ENCODE data around the gene FFAR2. TPM values are rescaled to one million over a fixed set of nuclear protein-coding genes. Genes with fewer than 3 reads are reported as not detected.

The FFAR2 gene
- total RNA-seq, 4 donors from 2014 or later: 0.21 TPM; not detected in 2

DNA sequence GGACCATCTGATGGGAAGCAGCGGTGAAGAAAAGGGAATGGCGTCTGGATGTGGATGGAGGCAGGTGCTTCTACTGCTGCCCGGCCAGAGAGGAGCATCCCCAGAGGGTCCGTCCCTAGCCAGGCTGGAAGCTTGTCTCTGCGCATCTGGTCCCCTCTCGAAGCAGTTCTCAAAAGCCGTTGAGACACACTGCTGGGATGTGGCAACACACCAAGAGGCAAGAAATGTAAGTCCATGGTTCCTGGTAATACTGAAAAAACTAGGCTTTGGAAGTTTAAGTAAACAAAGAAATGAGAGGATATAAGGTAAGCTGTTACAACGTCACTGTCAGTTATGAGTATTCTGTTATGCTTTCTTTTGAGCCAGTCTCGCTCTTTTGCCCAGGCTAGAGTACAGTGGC is 15.1 kb upstream of the FFAR2 start:
- intact Hi-C loops (cut with DNase I; ENCODE audit: low total_unique reads): no loop called here
- Histone ChIP-seq H3K4me3 (no peak overlapping the region), H3K9me3 (no peaks in the 10 kb centered on the region), H3K4me1 (peaks cover 0 to 3% of the 10 kb centered on the region in 2 donors), H3K36me3 (no peaks in the 10 kb centered on the region), H3K27ac (no peak overlapping the region), H3K27me3 (no peaks in the 10 kb centered on the region)
- DNase-seq: no peak
- TF ChIP-seq, protein P1, sequence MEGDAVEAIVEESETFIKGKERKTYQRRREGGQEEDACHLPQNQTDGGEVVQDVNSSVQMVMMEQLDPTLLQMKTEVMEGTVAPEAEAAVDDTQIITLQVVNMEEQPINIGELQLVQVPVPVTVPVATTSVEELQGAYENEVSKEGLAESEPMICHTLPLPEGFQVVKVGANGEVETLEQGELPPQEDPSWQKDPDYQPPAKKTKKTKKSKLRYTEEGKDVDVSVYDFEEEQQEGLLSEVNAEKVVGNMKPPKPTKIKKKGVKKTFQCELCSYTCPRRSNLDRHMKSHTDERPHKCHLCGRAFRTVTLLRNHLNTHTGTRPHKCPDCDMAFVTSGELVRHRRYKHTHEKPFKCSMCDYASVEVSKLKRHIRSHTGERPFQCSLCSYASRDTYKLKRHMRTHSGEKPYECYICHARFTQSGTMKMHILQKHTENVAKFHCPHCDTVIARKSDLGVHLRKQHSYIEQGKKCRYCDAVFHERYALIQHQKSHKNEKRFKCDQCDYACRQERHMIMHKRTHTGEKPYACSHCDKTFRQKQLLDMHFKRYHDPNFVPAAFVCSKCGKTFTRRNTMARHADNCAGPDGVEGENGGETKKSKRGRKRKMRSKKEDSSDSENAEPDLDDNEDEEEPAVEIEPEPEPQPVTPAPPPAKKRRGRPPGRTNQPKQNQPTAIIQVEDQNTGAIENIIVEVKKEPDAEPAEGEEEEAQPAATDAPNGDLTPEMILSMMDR (IDR thresholded peaks at IDR 0.05): no peak
- TF ChIP-seq POLR2A (IDR thresholded peaks at IDR 0.05): no peak

DNA sequence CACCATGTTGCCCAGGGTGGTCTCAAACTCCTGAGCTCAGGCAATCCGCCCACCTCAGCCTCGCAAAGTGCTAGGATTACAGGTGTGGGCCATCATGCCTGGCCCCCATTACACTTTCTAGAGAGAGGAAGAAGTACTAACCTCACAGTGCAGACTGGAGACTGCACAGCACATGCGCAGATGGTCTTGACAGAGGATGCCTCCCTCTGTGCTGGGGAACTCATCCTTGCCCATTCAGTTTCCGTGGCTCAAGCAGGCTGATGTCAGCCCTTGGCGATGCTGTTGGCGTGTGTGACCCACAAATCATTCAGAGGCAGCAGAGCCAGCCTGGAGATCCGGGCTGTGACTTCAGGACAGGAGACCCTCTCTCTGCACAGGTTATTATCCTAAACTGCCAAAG is 14.6 kb upstream of the FFAR2 start:
- intact Hi-C loops (cut with DNase I; ENCODE audit: low total_unique reads): no loop called here
- peaks cover 0 to 3% of the 10 kb centered on the region in 2 donors for H3K4me1 ChIP-seq
- no peaks in the 10 kb centered on the region for H3K27me3 ChIP-seq
- H3K36me3 ChIP-seq: no peaks in the 10 kb centered on the region
- DNase-seq: no peak
- H3K27ac ChIP-seq: no peak overlapping the region
- H3K9me3 ChIP-seq: no peaks in the 10 kb centered on the region
- no peak overlapping the region for H3K4me3 ChIP-seq
- no peak for TF ChIP-seq POLR2A (IDR thresholded peaks at IDR 0.05)
- TF ChIP-seq, protein P1 (IDR thresholded peaks at IDR 0.05): no peak

DNA sequence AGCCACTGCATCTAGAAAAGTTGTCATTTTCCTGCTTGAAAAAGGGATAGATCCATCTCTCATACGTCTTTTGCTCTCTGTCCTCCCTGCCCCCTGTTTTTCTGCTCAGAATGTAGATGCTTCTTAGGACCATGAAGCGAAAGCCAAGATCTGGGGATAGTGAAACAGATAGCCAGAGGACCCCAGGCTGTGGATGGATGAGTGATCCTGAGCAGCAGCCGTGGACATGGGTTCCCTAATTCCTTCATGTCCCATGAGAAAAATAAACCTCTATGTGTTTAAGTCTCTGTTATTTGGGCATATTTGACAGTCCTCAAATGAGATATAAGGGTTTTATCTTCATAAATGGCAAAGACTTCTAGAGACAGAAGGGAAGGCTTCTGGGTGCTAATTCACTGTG is 12.2 kb upstream of the FFAR2 start:
- H3K36me3 ChIP-seq: no peaks in the 10 kb centered on the region
- H3K9me3 ChIP-seq: no peaks in the 10 kb centered on the region
- H3K27me3 ChIP-seq: no peaks in the 10 kb centered on the region
- TF ChIP-seq POLR2A (IDR thresholded peaks at IDR 0.05): no peak
- TF ChIP-seq, protein P1 (IDR thresholded peaks at IDR 0.05): no peak
- DNase-seq: no peak
- intact Hi-C loops (cut with DNase I; ENCODE audit: low total_unique reads): no loop called here
- H3K4me1 ChIP-seq: peaks cover 0 to 3% of the 10 kb centered on the region in 2 donors
- H3K27ac ChIP-seq: no peak overlapping the region
- H3K4me3 ChIP-seq: no peak overlapping the region

DNA sequence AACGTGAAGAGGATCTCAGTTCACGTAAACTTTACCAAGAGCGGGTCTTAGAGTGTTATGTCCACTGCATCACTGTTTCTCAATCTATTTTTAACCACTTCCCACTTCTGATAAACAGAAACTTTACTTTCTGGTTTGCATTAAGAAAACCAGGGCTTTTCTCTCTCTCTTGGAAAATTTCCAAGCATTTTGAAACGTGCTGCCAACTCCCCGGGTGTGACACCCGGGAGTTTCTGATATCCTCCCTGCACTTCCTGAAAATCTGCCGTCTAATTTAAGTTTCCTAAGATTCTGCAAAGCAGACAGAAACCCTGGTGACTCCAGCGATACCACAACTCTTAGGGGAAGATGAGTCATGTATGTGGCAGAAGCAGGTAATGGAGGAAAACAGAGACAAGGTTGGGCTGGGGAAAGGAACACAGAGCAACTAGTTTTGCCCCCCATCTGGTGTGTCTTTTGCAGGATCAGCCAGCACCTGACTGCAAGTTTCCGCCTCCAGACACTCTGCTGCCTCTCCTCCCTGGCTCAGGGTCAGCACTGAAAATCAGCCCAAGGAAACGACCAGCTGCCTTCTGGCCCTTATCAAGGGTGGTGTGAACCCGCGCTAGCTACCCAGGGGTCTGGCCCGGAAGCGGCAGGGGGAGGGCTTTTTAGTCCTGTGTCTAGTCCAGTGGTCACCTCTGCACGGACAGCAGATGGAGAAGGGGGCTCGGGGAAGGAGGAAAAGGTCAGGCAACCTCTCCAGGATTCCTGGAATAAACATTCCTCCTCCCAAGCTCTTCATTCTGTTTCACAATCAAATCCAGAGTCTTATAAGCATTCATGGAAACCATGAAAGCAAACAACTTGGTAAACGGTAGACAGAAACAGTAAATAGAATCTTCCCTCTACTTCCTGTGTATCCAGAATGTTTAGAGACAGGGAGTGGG is 11.3 kb upstream of the FFAR2 start:
- H3K27ac ChIP-seq: peak overlapping the region; percentile 26 to 55

More for the DNA sequence above, 11.3 kb upstream of the FFAR2 start:
- intact Hi-C loops (cut with DNase I; ENCODE audit: low total_unique reads): no loop called here
- H3K27me3 ChIP-seq: no peaks in the 10 kb centered on the region
- no peaks in the 10 kb centered on the region for H3K36me3 ChIP-seq
- DNase-seq: peak in 1 of 2 donors; percentile 24
- no peak overlapping the region for H3K4me3 ChIP-seq
- peaks cover 0 to 3% of the 10 kb centered on the region in 2 donors for H3K4me1 ChIP-seq
- no peaks in the 10 kb centered on the region for H3K9me3 ChIP-seq
- no peak for TF ChIP-seq POLR2A (IDR thresholded peaks at IDR 0.05)
- TF ChIP-seq, protein P1 (IDR thresholded peaks at IDR 0.05): no peak
